Globus pallidus (tissue), 1 donor: ENCODE data around the gene FZR1.
"Not testable (repeated sequence)": the region's sequence is repeated elsewhere in the genome, so short reads cannot be mapped to it uniquely, and the experiment has no call there.

Source experiments
- DNase-seq: peaks from one replicate; pipeline ENCODE4 v3.0.0-alpha.2; 2015; ENCODE audit warnings: low spot score

FZR1 gene

GRCh38 chr19:3514930-3515329 lies 8.8 kb downstream of the FZR1 start:
- no peak for DNase-seq

GRCh38 chr19:3515891-3516422 lies 9.8 kb downstream of the FZR1 start:
- no peak for DNase-seq

GRCh38 chr19:3516675-3517207 lies 10.6 kb downstream of the FZR1 start:
- DNase-seq = no peak

GRCh38 chr19:3517638-3518037 lies 11.5 kb downstream of the FZR1 start:
- DNase-seq = no peak

GRCh38 chr19:3518255-3518654 lies 12.1 kb downstream of the FZR1 start:
- no peak for DNase-seq

GRCh38 chr19:3518659-3519058 lies 12.5 kb downstream of the FZR1 start:
- no peak for DNase-seq

- no peak for DNase-seq
Measured at GRCh38 chr19:3519126-3519525, 13.0 kb downstream of the FZR1 start.

- DNase-seq = no peak
Measured at GRCh38 chr19:3520166-3521103, 14.3 kb downstream of the FZR1 start.

GRCh38 chr19:3521104-3521445 lies 15.0 kb downstream of the FZR1 start:
- DNase-seq = no peak

GRCh38 chr19:3522421-3523360 lies 16.6 kb downstream of the FZR1 start:
- DNase-seq = no peak

GRCh38 chr19:3523361-3524077 lies 17.4 kb downstream of the FZR1 start:
- no peak for DNase-seq

- DNase-seq = no peak
Measured at GRCh38 chr19:3524078-3524842, 18.1 kb downstream of the FZR1 start.

- DNase-seq = no peak
Measured at GRCh38 chr19:3524904-3525451, 18.9 kb downstream of the FZR1 start.

- no peak for DNase-seq
Measured at GRCh38 chr19:3526507-3527237, 20.6 kb downstream of the FZR1 start.

GRCh38 chr19:3527238-3527910 lies 21.3 kb downstream of the FZR1 start:
- DNase-seq = no peak

GRCh38 chr19:3528080-3528479 lies 22.0 kb downstream of the FZR1 start:
- DNase-seq = no peak

- DNase-seq = no peak
Measured at GRCh38 chr19:3528539-3529211, 22.6 kb downstream of the FZR1 start.

GRCh38 chr19:3529299-3529698 lies 23.2 kb downstream of the FZR1 start:
- DNase-seq = not testable (repeated sequence)

- DNase-seq = no peak
Measured at GRCh38 chr19:3530389-3530788, 24.3 kb downstream of the FZR1 start.
